Measurements from ENCODE around the gene ZNF609. TPM values are rescaled to one million over a fixed set of nuclear protein-coding genes. Genes with fewer than 3 reads are reported as not detected.

The ZNF609 gene
- total and polyA plus RNA-seq, 10 of the 15 experiments (the other 5 are each of a cell fraction or from before 2014, with no cell fraction given), result 5.1 to 35.3 (median 13.6) TPM

DNA sequence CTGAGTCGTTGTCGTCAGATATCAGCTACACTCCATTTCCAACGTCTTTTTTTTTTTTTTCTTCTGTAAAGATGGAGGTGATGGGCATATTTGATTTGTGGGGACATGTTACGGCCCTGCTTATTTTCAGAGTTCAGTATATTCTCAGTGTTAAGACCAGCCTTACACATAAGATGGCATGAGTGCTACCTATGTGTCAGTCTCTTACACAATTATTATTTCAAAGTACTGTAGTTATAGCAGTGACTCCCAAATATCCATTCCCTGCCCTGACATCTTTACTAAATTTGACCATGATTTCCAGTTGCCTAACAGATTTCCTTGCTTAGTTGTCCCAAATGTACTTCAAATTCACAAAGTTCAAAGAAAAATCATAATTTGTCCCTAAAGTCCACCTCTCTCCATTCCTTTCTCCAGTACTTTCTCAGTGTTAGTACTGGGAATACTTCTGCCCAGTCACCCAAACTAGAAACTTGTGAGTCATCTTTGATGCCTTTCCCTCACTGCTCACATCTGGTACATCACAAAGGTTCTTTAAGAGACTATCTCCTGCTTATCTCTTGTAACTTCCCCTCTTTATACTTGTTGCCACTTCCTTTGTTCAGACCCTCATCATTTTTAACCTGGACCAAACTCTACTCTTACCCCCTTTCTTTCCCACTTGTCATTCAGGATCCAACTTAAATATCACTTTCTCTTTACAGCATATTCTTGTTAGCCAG is 67.0 kb downstream of the ZNF609 start:
- Histone ChIP-seq H3K27me3 (replicated peaks in 1 of 2; ENCODE audit: control insufficient read depth in 2 of 2, insufficient read depth in 2 of 2, low read length in 1 of 2) (no peaks in the 10 kb centered on the region), H4K20me1 (ENCODE audit: control insufficient read depth, insufficient read depth) (no peaks in the 10 kb centered on the region), H2AFZ (ENCODE audit: control insufficient read depth, low read depth, low read length) (no peak overlapping the region), H3K9ac (ENCODE audit: control insufficient read depth, insufficient read depth, low read length) (no peak overlapping the region), H3K36me3 (ENCODE audit: control insufficient read depth in 2 of 2, insufficient read depth in 2 of 2, low read length in 1 of 2) (peaks cover 1 to 6% of the 10 kb centered on the region in 2 experiments; a peak in 3 of 4 replicates), H3K4me3 (no peak overlapping the region), H3K4me2 (ENCODE audit: control insufficient read depth, insufficient read depth) (no peak overlapping the region), H3K9me3 (replicated peaks; ENCODE audit: control insufficient read depth, insufficient read depth, low read length) (no peaks in the 10 kb centered on the region; the same call in 2 of the 3 replicates), H3K4me1 (ENCODE audit: control insufficient read depth, insufficient read depth, low read length) (no peaks in the 10 kb centered on the region), H3K79me2 (ENCODE audit: control insufficient read depth, insufficient read depth, low read length) (peaks cover 78% of the 10 kb centered on the region), H3K27ac (ENCODE audit: control insufficient read depth, insufficient read depth) (no peak overlapping the region)
- FAIRE-seq, result no peak
- no peak for ATAC-seq
- ChIA-PET POLR2A (no interaction called here), SMC1A (ENCODE audit: uncharacterized antibody, unreplicated experiment) (interaction anchor here (0.6 to 1.3 kb wide), 4 partner anchors 11 to 126 kb away, joined by 3 to 6 read pairs (median 3); no protein-coding TSS in a partner anchor), RAD21 (ENCODE audit: unreplicated experiment) (no interaction called here), CTCF (interaction anchor here (0.8 kb wide), 1 partner anchor 10 kb away, joined by 3 read pairs; no protein-coding TSS in a partner anchor)
- TF ChIP-seq KAT2A (conservative IDR thresholded peaks at IDR 0.05; ENCODE audit: control insufficient read depth, low read depth, low read length), result no peak
- TF ChIP-seq RELA (IDR thresholded peaks at IDR 0.05; ENCODE audit: borderline replicate concordance, partially characterized antibody), result no peak
- in situ Hi-C loops (cut with MboI), result no loop called here
- intact Hi-C loops (cut with micrococcal nuclease; ENCODE audit: unreplicated experiment), result no loop called here
- DNase-seq (ENCODE audit: low read depth, low spot score), result no peak
- BruUV-seq (replicated peaks), result no TSS peak
- 86% methylated on average over 4 of the region's 4 CpGs for WGBS (ENCODE audit: insufficient coverage, insufficient replicate concordance, low lambda C conversion rate, missing lambda C conversion rate)

GRCh38 chr15:64528871-64529270 is 68.5 kb downstream of the ZNF609 start:
- in situ Hi-C loops (cut with MboI), result no loop called here
- no TSS peak for BruUV-seq (replicated peaks)

More at GRCh38 chr15:64528871-64529270, 68.5 kb downstream of the ZNF609 start:
- no peak for FAIRE-seq
- no peak for TF ChIP-seq NFXL1 (IDR thresholded peaks at IDR 0.05; ENCODE audit: borderline replicate concordance)
- TF ChIP-seq JUND (IDR thresholded peaks at IDR 0.05; ENCODE audit: low read depth, low read length), result no peak
- TF ChIP-seq KLF5 (IDR thresholded peaks at IDR 0.05; ENCODE audit: partially characterized antibody), result no peak
- TF ChIP-seq DPF2 (IDR thresholded peaks at IDR 0.05), result no peak
- no peak for TF ChIP-seq CEBPB (IDR thresholded peaks at IDR 0.05; ENCODE audit: borderline replicate concordance in 1 of 2, low read depth in 2 of 2, low read length in 2 of 2)
- no peak for TF ChIP-seq LARP7 (IDR thresholded peaks at IDR 0.05)
- no peak for TF ChIP-seq MEF2A (IDR thresholded peaks at IDR 0.05; ENCODE audit: insufficient read depth, low read depth, low read length)
- H3K36me3 ChIP-seq (ENCODE audit: control insufficient read depth in 2 of 2, insufficient read depth in 2 of 2, low read length in 1 of 2), result peaks cover 1 to 6% of the 10 kb centered on the region in 2 experiments; a peak in 3 of 4 replicates
- H3K4me1 ChIP-seq (ENCODE audit: control insufficient read depth, insufficient read depth, low read length), result no peaks in the 10 kb centered on the region
- 99% methylated on average over 10 of the region's 10 CpGs for WGBS (ENCODE audit: insufficient coverage, insufficient replicate concordance, low lambda C conversion rate, missing lambda C conversion rate)
- POLR2A ChIA-PET, result no interaction called here
- H3K79me2 ChIP-seq (ENCODE audit: control insufficient read depth, insufficient read depth, low read length), result peaks cover 83% of the 10 kb centered on the region
- RAD21 ChIA-PET (ENCODE audit: unreplicated experiment), result no interaction called here
- H3K4me3 ChIP-seq, result no peak overlapping the region
- H3K9me3 ChIP-seq (replicated peaks; ENCODE audit: control insufficient read depth, insufficient read depth, low read length), result no peaks in the 10 kb centered on the region; the same call in 2 of the 3 replicates
- H4K20me1 ChIP-seq (ENCODE audit: control insufficient read depth, insufficient read depth), result no peaks in the 10 kb centered on the region
- CTCF ChIA-PET, result no interaction called here
- no peak overlapping the region for H2AFZ ChIP-seq (ENCODE audit: control insufficient read depth, low read depth, low read length)
- H3K9ac ChIP-seq (ENCODE audit: control insufficient read depth, insufficient read depth, low read length), result no peak overlapping the region
- H3K27me3 ChIP-seq (replicated peaks in 1 of 2; ENCODE audit: control insufficient read depth in 2 of 2, insufficient read depth in 2 of 2, low read length in 1 of 2), result no peaks in the 10 kb centered on the region
- DNase-seq (ENCODE audit: low read depth, low spot score), result no peak
- H3K27ac ChIP-seq (ENCODE audit: control insufficient read depth, insufficient read depth), result no peak overlapping the region
- ATAC-seq, result no peak
- intact Hi-C loops (cut with micrococcal nuclease; ENCODE audit: unreplicated experiment), result no loop called here
- SMC1A ChIA-PET (ENCODE audit: uncharacterized antibody, unreplicated experiment), result no interaction called here
- no peak overlapping the region for H3K4me2 ChIP-seq (ENCODE audit: control insufficient read depth, insufficient read depth)
